Measurements from ENCODE around the gene KLHL29. TPM values are rescaled to one million over a fixed set of nuclear protein-coding genes. Genes with fewer than 3 reads are reported as not detected.
A peak's percentile ranks its signal among the peaks of the same experiment; 100 is the strongest.

KLHL29 gene
- total RNA-seq, 1 donor from 2014 or later, result 5.0 TPM

- no peak for TF ChIP-seq CTCF (IDR thresholded peaks at IDR 0.05; ENCODE audit: insufficient read depth, low read length, severe bottlenecking)
- no peaks in the 10 kb centered on the region for H3K36me3 ChIP-seq (ENCODE audit: control insufficient read depth, insufficient read depth, low read length)
- no peak overlapping the region for H3K4me3 ChIP-seq (ENCODE audit: low read depth, low read length)
- DNase-seq (ENCODE audit: low read depth) (no peak), FAIRE-seq (no peak)
- H3K27me3 ChIP-seq (ENCODE audit: control insufficient read depth, insufficient read depth, low read length), result no peaks in the 10 kb centered on the region
Measured at GRCh38 chr2:23632386-23632785, 247.4 kb downstream of the KLHL29 start.

- DNase-seq (ENCODE audit: low read depth) (no peak), FAIRE-seq (no peak)
- Histone ChIP-seq H3K4me3 (ENCODE audit: low read depth, low read length) (no peak overlapping the region), H3K36me3 (ENCODE audit: control insufficient read depth, insufficient read depth, low read length) (no peaks in the 10 kb centered on the region), H3K27me3 (ENCODE audit: control insufficient read depth, insufficient read depth, low read length) (no peaks in the 10 kb centered on the region)
- no peak for TF ChIP-seq CTCF (IDR thresholded peaks at IDR 0.05; ENCODE audit: insufficient read depth, low read length, severe bottlenecking)
Measured at GRCh38 chr2:23632831-23633395, 247.9 kb downstream of the KLHL29 start.

- H3K4me3 ChIP-seq (ENCODE audit: low read depth, low read length), result no peak overlapping the region
- DNase-seq (ENCODE audit: low read depth) (no peak), FAIRE-seq (peak; percentile 23)
- TF ChIP-seq CTCF (IDR thresholded peaks at IDR 0.05; ENCODE audit: insufficient read depth, low read length, severe bottlenecking), result no peak
- H3K36me3 ChIP-seq (ENCODE audit: control insufficient read depth, insufficient read depth, low read length), result no peaks in the 10 kb centered on the region
- H3K27me3 ChIP-seq (ENCODE audit: control insufficient read depth, insufficient read depth, low read length), result no peaks in the 10 kb centered on the region
Measured at GRCh38 chr2:23633966-23634365, 249.0 kb downstream of the KLHL29 start.

GRCh38 chr2:23635442-23636340 is 250.7 kb downstream of the KLHL29 start:
- H3K27me3 ChIP-seq (ENCODE audit: control insufficient read depth, insufficient read depth, low read length), result no peaks in the 10 kb centered on the region
- DNase-seq (ENCODE audit: low read depth) (no peak), FAIRE-seq (no peak)
- no peak for TF ChIP-seq CTCF (IDR thresholded peaks at IDR 0.05; ENCODE audit: insufficient read depth, low read length, severe bottlenecking)
- no peaks in the 10 kb centered on the region for H3K36me3 ChIP-seq (ENCODE audit: control insufficient read depth, insufficient read depth, low read length)
- H3K4me3 ChIP-seq (ENCODE audit: low read depth, low read length), result no peak overlapping the region

GRCh38 chr2:23636426-23636825 is 251.4 kb downstream of the KLHL29 start:
- peak; percentile 36 for TF ChIP-seq CTCF (IDR thresholded peaks at IDR 0.05; ENCODE audit: insufficient read depth, low read length, severe bottlenecking)
- FAIRE-seq (no peak), DNase-seq (ENCODE audit: low read depth) (no peak)
- Histone ChIP-seq H3K36me3 (ENCODE audit: control insufficient read depth, insufficient read depth, low read length) (no peaks in the 10 kb centered on the region), H3K27me3 (ENCODE audit: control insufficient read depth, insufficient read depth, low read length) (no peaks in the 10 kb centered on the region), H3K4me3 (ENCODE audit: low read depth, low read length) (no peak overlapping the region)
